CD14-positive monocyte (primary cell): ENCODE data around the gene CAMSAP2. TPM values are rescaled to one million over a fixed set of nuclear protein-coding genes. Genes with fewer than 3 reads are reported as not detected.
A peak's percentile ranks its signal among the peaks of the same experiment; 100 is the strongest.

ENCODE experiments used
- DNase-seq, 3 donors: peaks; one replicate each; pipeline ENCODE4 v3.0.0-alpha.2; 2011 to 2022
- H2AFZ ChIP-seq: 2 replicates; pipeline ENCODE4 v1.6.0; 2012; ENCODE audit warnings: mild to moderate bottlenecking, low read depth, low read length, inconsistent platforms; ENCODE audit not compliant: insufficient read depth, poor library complexity, severe bottlenecking
- H3K27ac ChIP-seq, 2 donors: 1 replicate in 1 of 2; 2 replicates in 1 of 2; pipeline ENCODE4 v1.5.1; 2012 to 2013; ENCODE audit warnings: low read length in 2 of 2, control low read depth in 1 of 2, inconsistent platforms in 1 of 2, low read depth in 1 of 2, mild to moderate bottlenecking in 1 of 2
- H3K27me3 ChIP-seq, 2 donors: one replicate each; pipeline versions ENCODE4 v1.6.0 to v1.6.1; 2011 to 2013; ENCODE audit warnings: low read length in 2 of 2; ENCODE audit not compliant: control insufficient read depth in 2 of 2, insufficient read depth in 2 of 2
- H3K36me3 ChIP-seq, 2 donors: replicated peaks in 1 of 2; 1 replicate in 1 of 2; 2 replicates in 1 of 2; pipeline versions ENCODE4 v1.5.1 to v1.6.1; 2012 to 2013; ENCODE audit warnings: low read length in 2 of 2, control low read depth in 1 of 2, inconsistent platforms in 1 of 2, mild to moderate bottlenecking in 1 of 2; ENCODE audit not compliant: insufficient read depth in 2 of 2, control insufficient read depth in 1 of 2
- H3K4me1 ChIP-seq, 2 donors: 1 replicate in 1 of 2; 2 replicates in 1 of 2; pipeline versions ENCODE4 v1.5.1 to v1.6.1; 2012 to 2013; ENCODE audit warnings: low read length in 2 of 2, control low read depth in 1 of 2, inconsistent platforms in 1 of 2, mild to moderate bottlenecking in 1 of 2, moderate library complexity in 1 of 2; ENCODE audit not compliant: insufficient read depth in 2 of 2, control insufficient read depth in 1 of 2
- H3K4me2 ChIP-seq: replicated peaks from 2 replicates; pipeline ENCODE3; 2012; ENCODE audit warnings: low read length, moderate library complexity, mild to moderate bottlenecking; ENCODE audit not compliant: poor library complexity, severe bottlenecking; ENCODE audit errors: extremely low read depth
- H3K4me3 ChIP-seq, 3 experiments: fragments of 200-600 bp in 1 of 3; sonication (generic) in 1 of 3; replicated peaks in 1 of 3; 1 replicate in 2 of 3; 2 replicates in 1 of 3; pipeline ENCODE4 v1.5.1; 2011 to 2013; ENCODE audit warnings: low read length in 3 of 3, mild to moderate bottlenecking in 3 of 3, control low read depth in 2 of 3, low read depth in 2 of 3, inconsistent platforms in 1 of 3, moderate library complexity in 1 of 3
- H3K79me2 ChIP-seq: 2 replicates; pipeline ENCODE4 v1.6.0; 2012; ENCODE audit warnings: mild to moderate bottlenecking, control low read depth, inconsistent platforms, low read length, moderate library complexity; ENCODE audit not compliant: insufficient read depth
- H3K9ac ChIP-seq: 2 replicates; pipeline ENCODE4 v1.6.0; 2017; ENCODE audit warnings: low read length, mild to moderate bottlenecking; ENCODE audit not compliant: insufficient read depth, poor library complexity, severe bottlenecking
- H3K9me3 ChIP-seq, 2 donors: replicated peaks in 1 of 2; 1 replicate in 1 of 2; 2 replicates in 1 of 2; pipeline versions ENCODE4 v1.5.1 to v1.6.1; 2012 to 2013; ENCODE audit warnings: low read length in 2 of 2, control low read depth in 1 of 2; ENCODE audit not compliant: control insufficient read depth in 1 of 2, insufficient read depth in 1 of 2
- H4K20me1 ChIP-seq: 2 replicates; pipeline ENCODE4 v1.6.0; 2012; ENCODE audit warnings: mild to moderate bottlenecking, low read length, control low read depth, moderate library complexity; ENCODE audit not compliant: insufficient read depth
- H3K27ac Mint-ChIP-seq, 7 donors: one replicate each; pipeline ENCODE4 v1.8.0; 2020; ENCODE audit warnings: mild to moderate bottlenecking in 7 of 7, mixed read lengths in 7 of 7, moderate library complexity in 6 of 7, inconsistent platforms in 2 of 7
- H3K27me3 Mint-ChIP-seq, 3 donors: one replicate each; pipeline ENCODE4 v1.8.0; 2021 to 2022; ENCODE audit warnings: low read depth in 3 of 3, mild to moderate bottlenecking in 3 of 3, mixed read lengths in 3 of 3, moderate library complexity in 3 of 3, inconsistent platforms in 1 of 3
- H3K36me3 Mint-ChIP-seq, 2 donors: one replicate each; pipeline ENCODE4 v1.8.0; 2020; ENCODE audit warnings: mixed read lengths in 2 of 2, inconsistent platforms in 1 of 2, mild to moderate bottlenecking in 1 of 2
- H3K4me1 Mint-ChIP-seq: one replicate; pipeline ENCODE4 v1.8.0; 2020; ENCODE audit warnings: mild to moderate bottlenecking, mixed read lengths
- H3K4me3 Mint-ChIP-seq, 2 donors: one replicate each; pipeline ENCODE4 v1.8.0; 2020; ENCODE audit warnings: mild to moderate bottlenecking in 2 of 2, mixed read lengths in 2 of 2, moderate library complexity in 1 of 2
- H3K9me3 Mint-ChIP-seq, 7 donors: one replicate each; pipeline ENCODE4 v1.8.0; 2020 to 2022; ENCODE audit warnings: mixed read lengths in 7 of 7, mild to moderate bottlenecking in 6 of 7, moderate library complexity in 6 of 7, inconsistent platforms in 2 of 7
- CTCF ChIP-seq: fragments of 200-600 bp; IDR thresholded peaks from one replicate; pipeline ENCODE4 v1.8.0; 2022; ENCODE audit warnings: antibody characterized with exemption, mild to moderate bottlenecking
- WGBS: methylation state at CpG from one replicate; pipeline ENCODE4 v1.1.5; 2013; ENCODE audit warnings: missing lambda C conversion rate; ENCODE audit not compliant: insufficient coverage; 5-methylcytosine and 5-hydroxymethylcytosine counted together
- intact Hi-C, 2 donors: fragments of 100-400 bp; cut with micrococcal nuclease; formaldehyde crosslinking; loops; one replicate each; pipeline versions ENCODE4 v1.15.0 to v1.15.1; 2023
- polyA plus RNA-seq, 3 donors: library from polyadenylated mRNA; depleted of rRNA in 1 of 3; unstranded in 2 of 3; stranded (reverse) in 1 of 3; fragments of 300-500 nt in 2 of 3; fragments of >200 nt in 1 of 3; fragmentation: Illumina TruSeq in 2 of 3; gene quantifications; 1 replicate in 2 of 3; 2 replicates in 1 of 3; pipeline ENCODE4 v1.2.3, GENCODE V29; 2012 to 2021

CAMSAP2 gene
- polyA plus RNA-seq, 3 donors = 0.89 to 1.3 (median 0.90) TPM

- Mint-ChIP-seq H3K27me3 (peaks cover 0 to 2% (median 0%) of the 10 kb centered on the region in 3 donors), H3K4me3 (no peak overlapping the region), H3K27ac (peak overlapping the region in 1 of 7 donors; percentile 61), H3K4me1 (peaks cover 2% of the 10 kb centered on the region), H3K9me3 (no peaks in the 10 kb centered on the region), H3K36me3 (no peaks in the 10 kb centered on the region)
- TF ChIP-seq CTCF = peak; percentile 87
- Histone ChIP-seq H3K9ac (no peak overlapping the region), H3K4me2 (no peak overlapping the region), H3K27ac (no peak overlapping the region), H3K4me1 (no peaks in the 10 kb centered on the region), H3K4me3 (no peak overlapping the region), H3K36me3 (no peaks in the 10 kb centered on the region), H3K27me3 (no peaks in the 10 kb centered on the region), H3K9me3 (no peaks in the 10 kb centered on the region), H2AFZ (no peak overlapping the region), H3K79me2 (no peaks in the 10 kb centered on the region), H4K20me1 (no peaks in the 10 kb centered on the region)
- DNase-seq = peak; percentile 53 to 74 (median 70)
- no CpG with 5 or more reads among the region's 2 CpGs for WGBS
- intact Hi-C loops = loop anchor here (2.0 to 10.0 kb wide), 3 partner anchors 181 to 238 kb away; partner anchors contain the start of gene KIF14 (in 2 of the 2)
Measured at GRCh38 chr1:200802865-200803512, 64.3 kb downstream of the CAMSAP2 start.

- H3K27me3 ChIP-seq = no peaks in the 10 kb centered on the region
- H3K4me3 ChIP-seq = no peak overlapping the region
- no peaks in the 10 kb centered on the region for H4K20me1 ChIP-seq
- H3K9ac ChIP-seq = no peak overlapping the region
- peaks cover 2% of the 10 kb centered on the region for H3K4me1 Mint-ChIP-seq
- no peaks in the 10 kb centered on the region for H3K36me3 ChIP-seq
- no peak for DNase-seq
- no peak overlapping the region for H3K4me2 ChIP-seq
- H3K9me3 ChIP-seq = no peaks in the 10 kb centered on the region
- intact Hi-C loops = loop anchor here in 1 of 2 donors (10.0 kb wide), 1 partner anchor 241 kb away; no protein-coding TSS in a partner anchor
- no peak for TF ChIP-seq CTCF
- peaks cover 0 to 2% (median 2%) of the 10 kb centered on the region in 3 donors for H3K27me3 Mint-ChIP-seq
- H3K36me3 Mint-ChIP-seq = no peaks in the 10 kb centered on the region
- no peak overlapping the region for H3K27ac ChIP-seq
- H3K4me3 Mint-ChIP-seq = no peak overlapping the region
- no peaks in the 10 kb centered on the region for H3K9me3 Mint-ChIP-seq
- H2AFZ ChIP-seq = no peak overlapping the region
- H3K27ac Mint-ChIP-seq = no peak overlapping the region
- no peaks in the 10 kb centered on the region for H3K79me2 ChIP-seq
- no peaks in the 10 kb centered on the region for H3K4me1 ChIP-seq
- WGBS = no CpG with 5 or more reads among the region's 3 CpGs
Measured at GRCh38 chr1:200805719-200806118, 67.0 kb downstream of the CAMSAP2 start.
